Fibroblast of skin of right quadriceps (primary cell): ENCODE measurements around the gene PLIN5.
"Not testable (repeated sequence)": the region's sequence is repeated elsewhere in the genome, so short reads cannot be mapped to it uniquely, and the experiment has no call there.

Experiments
- DNase-seq: peaks from one replicate; pipeline ENCODE4 v3.0.0-alpha.2; 2013

The PLIN5 gene

GRCh38 chr19:4542896-4543841 is 8.1 kb upstream of the PLIN5 start:
- DNase-seq = no peak

- DNase-seq = not testable (repeated sequence)
These were observed 6.8 kb upstream of the PLIN5 start for GRCh38 chr19:4541806-4542145.

GRCh38 chr19:4541114-4541805 is 6.2 kb upstream of the PLIN5 start:
- no peak for DNase-seq

GRCh38 chr19:4539693-4540581 is 4.9 kb upstream of the PLIN5 start, which contains the start of gene LRG1:
LRG1 (minus strand) TSS chr19:4540036; CDS start chr19:4540013, 23 bp downstream.
- DNase-seq = no peak

- no peak for DNase-seq
These were observed 4.2 kb upstream of the PLIN5 start for GRCh38 chr19:4539169-4539692.

- no peak for DNase-seq
These were observed 3.6 kb upstream of the PLIN5 start for GRCh38 chr19:4538601-4538954.

GRCh38 chr19:4537953-4538600 is 3.1 kb upstream of the PLIN5 start:
- no peak for DNase-seq

- DNase-seq = no peak
These were observed 1.8 kb upstream of the PLIN5 start for GRCh38 chr19:4536798-4537197.

GRCh38 chr19:4533835-4534424 is 1.1 kb downstream of the PLIN5 start:
- DNase-seq = no peak

- DNase-seq = no peak
These were observed 1.7 kb downstream of the PLIN5 start for GRCh38 chr19:4533334-4533733.

- DNase-seq = no peak
These were observed 3.4 kb downstream of the PLIN5 start for GRCh38 chr19:4531562-4532165.

GRCh38 chr19:4529924-4530522 is 5.0 kb downstream of the PLIN5 start:
- no peak for DNase-seq

- DNase-seq = no peak
These were observed 6.2 kb downstream of the PLIN5 start for GRCh38 chr19:4528843-4529242.

- DNase-seq = not testable (repeated sequence)
These were observed 7.6 kb downstream of the PLIN5 start for GRCh38 chr19:4527377-4527776.

- no peak for DNase-seq
These were observed 9.4 kb downstream of the PLIN5 start for GRCh38 chr19:4525563-4526002.

- DNase-seq = peak; percentile 13
These were observed 10.0 kb downstream of the PLIN5 start for GRCh38 chr19:4524808-4525562.

- DNase-seq = no peak
These were observed 11.5 kb downstream of the PLIN5 start for GRCh38 chr19:4523306-4524110.

- no peak for DNase-seq
These were observed 12.6 kb downstream of the PLIN5 start for GRCh38 chr19:4522291-4523002.

GRCh38 chr19:4521888-4522242 is 13.2 kb downstream of the PLIN5 start:
- DNase-seq = no peak
